Epidermal melanocyte (primary cell): ENCODE measurements around the gene FUT2.

ENCODE experiments used
- DNase-seq: peaks from one replicate; pipeline ENCODE4 v3.0.0; 2011; ENCODE audit warnings: low spot score; ENCODE audit not compliant: insufficient read length

Gene FUT2

DNA sequence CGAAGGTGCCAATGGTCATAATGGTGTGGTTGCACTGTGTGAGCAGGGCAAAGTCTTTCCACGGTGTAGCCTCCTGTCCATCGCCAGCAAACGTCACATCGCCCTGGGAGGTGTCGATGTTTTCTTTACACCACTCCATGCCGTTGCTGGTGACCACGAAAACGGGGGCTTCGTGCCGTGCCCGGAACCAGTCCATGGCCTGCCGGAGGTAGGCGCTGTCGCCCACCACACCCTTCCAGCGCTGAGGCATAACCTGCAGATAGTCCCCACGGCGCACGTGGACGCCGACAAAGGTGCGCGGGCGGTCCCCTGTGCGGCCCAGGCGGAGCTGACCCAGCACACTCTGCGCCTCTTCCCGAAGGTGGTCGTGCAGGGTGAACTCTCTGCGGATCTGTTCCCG lies 54.6 kb downstream of the FUT2 start:
- no peak for DNase-seq

- no peak for DNase-seq
These were observed 55.2 kb downstream of the FUT2 start for GRCh38 chr19:48750771-48751504.

- DNase-seq: no peak
These were observed 56.2 kb downstream of the FUT2 start for GRCh38 chr19:48751845-48752495.

GRCh38 chr19:48752496-48753365 lies 57.0 kb downstream of the FUT2 start, which contains the start of gene FUT1:
Gene FUT1, minus strand, starts transcription at chr19:48752641. Its CDS starts 1,360 bp downstream, at chr19:48751281.
- DNase-seq: peak; percentile 53

DNA sequence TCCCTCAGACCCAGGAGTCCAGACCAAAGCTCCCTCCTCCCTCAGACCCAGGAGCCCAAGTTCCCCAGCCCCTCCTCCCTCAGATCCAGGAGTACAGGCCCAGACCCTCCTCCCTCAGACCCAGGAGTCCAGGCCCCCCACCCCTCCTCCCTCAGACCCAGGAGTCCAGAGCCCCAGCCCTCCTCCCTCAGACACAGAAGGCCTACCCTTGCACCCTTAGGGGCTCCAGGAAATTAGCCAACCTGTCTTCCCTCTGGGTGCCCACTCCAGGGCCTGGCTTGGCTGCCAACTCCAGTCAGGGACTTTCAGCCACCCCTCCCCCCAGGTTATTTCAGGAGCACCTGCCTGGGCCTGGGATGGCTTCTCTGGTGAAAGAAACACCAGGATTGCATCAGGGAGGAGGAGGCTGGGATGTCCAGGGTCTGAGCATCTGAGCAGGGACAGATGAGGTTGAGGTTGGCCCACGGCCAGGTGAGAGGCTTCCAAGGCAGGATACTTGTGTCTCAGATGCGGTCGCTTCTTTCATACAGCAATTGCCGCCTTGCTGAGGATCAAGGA lies 59.4 kb downstream of the FUT2 start, which contains the start of gene FGF21:
Gene FGF21 (plus strand): TSS at position 441 of the 558 bp plus-strand sequence. CDS start 713 bp downstream, outside the sequence.
- DNase-seq: no peak
